ENCODE results near the gene PI4K2B. TPM values are rescaled to one million over a fixed set of nuclear protein-coding genes. Genes with fewer than 3 reads are reported as not detected.

The PI4K2B gene
- total RNA-seq (10 to 100 TPM in 2 of 4 donors, 1 to 10 TPM in 2; 9.3 to 12.2 (median 10.3) TPM), polyA plus RNA-seq (10 to 100 TPM; 15.6 to 28.2 (median 22.8) TPM)

GRCh38 chr4:25233737-25234389, at the start of gene PI4K2B:
Gene PI4K2B (plus strand): TSS chr4:25234033. CDS start chr4:25234164, 131 bp downstream.
- WGBS, 2 donors: 0% methylated on average over 72 of the region's 72 CpGs
- intact Hi-C loops (cut with DNase I): loop anchor here (2.0 to 10.0 kb wide), 5 partner anchors 73 to 647 kb away; partner anchors contain the start of genes ANAPC4, SEPSECS, SOD3 and ZCCHC4
- Histone ChIP-seq H3K4me1 (peaks cover 0 to 10% (median 4%) of the 10 kb centered on the region in 4 donors), H3K27me3 (no peaks in the 10 kb centered on the region), H3K9me3 (peaks cover 0 to 4% (median 0%) of the 10 kb centered on the region in 4 donors), H3K4me3 (peak within 1 kb of the TSS; percentile 79 to 97 (median 87)), H3K27ac (peak within 1 kb of the TSS; percentile 92 to 97 (median 95)), H3K36me3 (no peaks in the 10 kb centered on the region)
- DNase-seq: peak; percentile 93
- no peak for TF ChIP-seq CTCF (IDR thresholded peaks at IDR 0.05)
- peak; percentile 24 to 45 for TF ChIP-seq POLR2A (IDR thresholded peaks at IDR 0.05)
- peak; percentile 66 to 88 (median 80) for TF ChIP-seq POLR2AphosphoS5 (IDR thresholded peaks at IDR 0.05)

GRCh38 chr4:25184056-25184455, 49.8 kb upstream of the PI4K2B start:
- 81 to 85% methylated on average over 4 of the region's 4 CpGs for WGBS, 2 donors
- H3K27ac ChIP-seq: no peak overlapping the region
- TF ChIP-seq CTCF (IDR thresholded peaks at IDR 0.05) (no peak), POLR2AphosphoS5 (IDR thresholded peaks at IDR 0.05) (no peak), POLR2A (IDR thresholded peaks at IDR 0.05) (no peak), EP300 (IDR thresholded peaks at IDR 0.05) (no peak)
- H3K4me3 ChIP-seq: no peak overlapping the region
- no peaks in the 10 kb centered on the region for H3K27me3 ChIP-seq
- H3K9me3 ChIP-seq: no peaks in the 10 kb centered on the region
- intact Hi-C loops (cut with DNase I): no loop called here
- no peaks in the 10 kb centered on the region for H3K36me3 ChIP-seq
- no peaks in the 10 kb centered on the region for H3K4me1 ChIP-seq
- no peak for DNase-seq

- no peaks in the 10 kb centered on the region for H3K27me3 ChIP-seq
- no peak for TF ChIP-seq CTCF (IDR thresholded peaks at IDR 0.05)
- TF ChIP-seq POLR2A (IDR thresholded peaks at IDR 0.05): no peak
- TF ChIP-seq POLR2AphosphoS5 (IDR thresholded peaks at IDR 0.05): no peak
- TF ChIP-seq EP300 (IDR thresholded peaks at IDR 0.05): no peak
- no peak overlapping the region for H3K4me3 ChIP-seq
- H3K9me3 ChIP-seq: no peaks in the 10 kb centered on the region
- WGBS, 2 donors: 22 to 62% methylated on average over 2 of the region's 2 CpGs
- intact Hi-C loops (cut with DNase I): no loop called here
- no peaks in the 10 kb centered on the region for H3K4me1 ChIP-seq
- DNase-seq: no peak
- H3K27ac ChIP-seq: no peak overlapping the region
- H3K36me3 ChIP-seq: no peaks in the 10 kb centered on the region
Measured at GRCh38 chr4:25190407-25190806, 43.4 kb upstream of the PI4K2B start.

GRCh38 chr4:25198713-25199112, 35.1 kb upstream of the PI4K2B start:
- intact Hi-C loops (cut with DNase I): no loop called here
- H3K9me3 ChIP-seq: no peaks in the 10 kb centered on the region
- no peak overlapping the region for H3K4me3 ChIP-seq
- DNase-seq: no peak
- H3K4me1 ChIP-seq: no peaks in the 10 kb centered on the region
- H3K27ac ChIP-seq: no peak overlapping the region
- H3K36me3 ChIP-seq: no peaks in the 10 kb centered on the region
- H3K27me3 ChIP-seq: no peaks in the 10 kb centered on the region
- TF ChIP-seq POLR2AphosphoS5 (IDR thresholded peaks at IDR 0.05) (no peak), CTCF (IDR thresholded peaks at IDR 0.05) (no peak), EP300 (IDR thresholded peaks at IDR 0.05) (no peak)
- 97 to 100% methylated on average over 2 of the region's 2 CpGs for WGBS, 2 donors
